GM12801 (cell line): ENCODE results near the gene ADD3.

Source experiments
- CTCF ChIP-seq: IDR thresholded peaks from one replicate; pipeline ENCODE4 v1.5.1; 2011; ENCODE audit warnings: control low read depth; ENCODE audit not compliant: insufficient read length; ENCODE audit errors: extremely low read depth

Gene ADD3

GRCh38 chr10:110035070-110035921, 27.5 kb downstream of the ADD3 start:
- no peak for TF ChIP-seq CTCF

- TF ChIP-seq CTCF = no peak
These were observed 28.9 kb downstream of the ADD3 start for GRCh38 chr10:110036640-110037039.

GRCh38 chr10:110039254-110039653, 31.5 kb downstream of the ADD3 start:
- TF ChIP-seq CTCF = no peak

GRCh38 chr10:110040108-110040507, 32.3 kb downstream of the ADD3 start:
- no peak for TF ChIP-seq CTCF

GRCh38 chr10:110040767-110041478, 33.1 kb downstream of the ADD3 start:
- TF ChIP-seq CTCF = no peak

- TF ChIP-seq CTCF = no peak
These were observed 33.7 kb downstream of the ADD3 start for GRCh38 chr10:110041479-110041829.

GRCh38 chr10:110042181-110042580, 34.4 kb downstream of the ADD3 start:
- TF ChIP-seq CTCF = no peak
